Osteocyte (in vitro differentiated cells): ENCODE measurements around the gene ACTMAP. TPM values are rescaled to one million over a fixed set of nuclear protein-coding genes. Genes with fewer than 3 reads are reported as not detected.

Experiments
- DNase-seq: peaks from one replicate; pipeline ENCODE4 v3.0.0; 2021; ENCODE audit warnings: mixed read lengths; ENCODE audit not compliant: unreplicated experiment; ENCODE audit errors: extremely low spot score
- H3K27ac Mint-ChIP-seq: one replicate; pipeline ENCODE4 v1.8.0; 2021; ENCODE audit warnings: mild to moderate bottlenecking, mixed read lengths; ENCODE audit not compliant: unreplicated experiment
- H3K27me3 Mint-ChIP-seq: one replicate; pipeline ENCODE4 v1.8.0; 2021; ENCODE audit warnings: mixed read lengths; ENCODE audit not compliant: unreplicated experiment
- H3K36me3 Mint-ChIP-seq: one replicate; pipeline ENCODE4 v1.8.0; 2021; ENCODE audit warnings: mixed read lengths; ENCODE audit not compliant: unreplicated experiment
- H3K4me1 Mint-ChIP-seq: one replicate; pipeline ENCODE4 v1.8.0; 2021; ENCODE audit warnings: mixed read lengths; ENCODE audit not compliant: unreplicated experiment
- H3K4me3 Mint-ChIP-seq: one replicate; pipeline ENCODE4 v1.8.0; 2021; ENCODE audit warnings: mild to moderate bottlenecking, moderate library complexity, mixed read lengths; ENCODE audit not compliant: unreplicated experiment
- H3K9me3 Mint-ChIP-seq: one replicate; pipeline ENCODE4 v1.8.0; 2021; ENCODE audit warnings: mixed read lengths; ENCODE audit not compliant: unreplicated experiment
- total RNA-seq: library from RNA; stranded (reverse); gene quantifications from 2 replicates; pipeline ENCODE4 v1.2.1, GENCODE V29; 2021
- TF ChIP-seq, protein P1 (sequence below): fragments of 200-600 bp; sonication (generic); IDR thresholded peaks from 2 replicates; pipeline ENCODE4 v1.5.0; 2021; ENCODE audit warnings: antibody characterized with exemption, mild to moderate bottlenecking, moderate library complexity

ACTMAP gene
- total RNA-seq, 1 donor from 2014 or later: 14.6 TPM

DNA sequence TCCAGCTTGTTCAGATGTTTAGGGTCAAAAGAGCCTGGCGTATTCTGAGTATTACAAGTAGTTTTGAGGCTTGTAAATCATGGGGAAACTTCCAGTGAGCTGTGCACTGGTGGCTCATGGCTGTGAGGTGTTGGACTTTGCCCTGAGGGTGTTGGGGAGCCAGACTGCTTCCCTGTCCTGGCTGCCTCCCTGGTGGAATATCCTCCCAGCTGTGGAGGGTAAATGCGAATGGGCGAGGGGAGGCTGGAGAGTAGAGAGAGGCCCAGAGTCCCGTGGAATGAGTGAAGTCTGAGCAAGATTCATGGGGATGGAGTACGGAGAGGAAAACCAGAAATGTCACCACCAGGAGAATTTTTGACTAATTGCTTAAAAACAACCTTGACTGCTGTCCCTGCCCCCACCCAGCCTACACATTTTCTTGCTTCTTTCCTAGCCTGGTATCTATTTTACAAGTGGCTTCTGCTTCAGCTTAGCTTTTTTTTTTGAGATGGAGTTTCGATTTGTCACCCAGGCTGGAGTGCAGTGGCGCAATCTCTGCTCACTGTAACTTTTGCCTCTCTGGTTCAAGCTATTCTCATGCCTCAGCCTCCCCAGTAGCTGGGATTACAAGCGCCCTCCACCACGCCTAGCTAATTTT, 4.5 kb upstream of the ACTMAP start:
- Mint-ChIP-seq H3K9me3 (no peaks in the 10 kb centered on the region), H3K27ac (peak overlapping the region; percentile 68), H3K4me1 (peaks cover 29% of the 10 kb centered on the region), H3K27me3 (no peaks in the 10 kb centered on the region), H3K4me3 (no peak overlapping the region), H3K36me3 (peaks cover 27% of the 10 kb centered on the region)
- no peak for DNase-seq
- TF ChIP-seq, protein P1, sequence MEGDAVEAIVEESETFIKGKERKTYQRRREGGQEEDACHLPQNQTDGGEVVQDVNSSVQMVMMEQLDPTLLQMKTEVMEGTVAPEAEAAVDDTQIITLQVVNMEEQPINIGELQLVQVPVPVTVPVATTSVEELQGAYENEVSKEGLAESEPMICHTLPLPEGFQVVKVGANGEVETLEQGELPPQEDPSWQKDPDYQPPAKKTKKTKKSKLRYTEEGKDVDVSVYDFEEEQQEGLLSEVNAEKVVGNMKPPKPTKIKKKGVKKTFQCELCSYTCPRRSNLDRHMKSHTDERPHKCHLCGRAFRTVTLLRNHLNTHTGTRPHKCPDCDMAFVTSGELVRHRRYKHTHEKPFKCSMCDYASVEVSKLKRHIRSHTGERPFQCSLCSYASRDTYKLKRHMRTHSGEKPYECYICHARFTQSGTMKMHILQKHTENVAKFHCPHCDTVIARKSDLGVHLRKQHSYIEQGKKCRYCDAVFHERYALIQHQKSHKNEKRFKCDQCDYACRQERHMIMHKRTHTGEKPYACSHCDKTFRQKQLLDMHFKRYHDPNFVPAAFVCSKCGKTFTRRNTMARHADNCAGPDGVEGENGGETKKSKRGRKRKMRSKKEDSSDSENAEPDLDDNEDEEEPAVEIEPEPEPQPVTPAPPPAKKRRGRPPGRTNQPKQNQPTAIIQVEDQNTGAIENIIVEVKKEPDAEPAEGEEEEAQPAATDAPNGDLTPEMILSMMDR: no peak

DNA sequence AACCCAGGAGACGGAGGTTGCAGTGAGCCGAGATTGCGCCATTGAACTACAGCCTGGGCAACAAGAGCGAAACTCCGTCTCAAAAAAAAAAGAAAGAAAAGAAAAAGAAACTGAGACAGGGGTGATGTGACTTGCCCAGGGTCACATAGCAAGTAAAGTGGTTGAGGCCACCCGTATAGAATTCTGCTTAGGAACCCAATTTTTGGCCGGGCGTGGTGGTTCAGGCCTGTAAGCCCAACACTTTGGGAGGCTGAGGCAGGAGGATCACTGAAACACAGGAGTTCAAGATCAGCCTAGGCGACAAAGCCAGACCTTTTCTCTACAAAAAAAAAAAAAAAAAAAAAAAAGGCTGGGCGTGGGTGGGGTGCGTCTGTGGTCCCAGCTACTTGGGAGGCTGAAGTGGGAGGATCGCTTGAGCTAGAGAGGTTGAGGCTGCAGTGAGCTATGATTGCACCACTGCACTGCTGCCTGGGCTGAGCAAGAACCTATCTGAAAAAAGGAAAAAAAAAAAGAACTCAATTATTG, 2.0 kb upstream of the ACTMAP start:
- Mint-ChIP-seq H3K27me3 (no peaks in the 10 kb centered on the region), H3K9me3 (no peaks in the 10 kb centered on the region), H3K36me3 (peaks cover 17% of the 10 kb centered on the region), H3K4me3 (peak overlapping the region; percentile 92), H3K4me1 (peaks cover 40% of the 10 kb centered on the region), H3K27ac (peak overlapping the region; percentile 94)
- DNase-seq: no peak
- TF ChIP-seq, protein P1: no peak

DNA sequence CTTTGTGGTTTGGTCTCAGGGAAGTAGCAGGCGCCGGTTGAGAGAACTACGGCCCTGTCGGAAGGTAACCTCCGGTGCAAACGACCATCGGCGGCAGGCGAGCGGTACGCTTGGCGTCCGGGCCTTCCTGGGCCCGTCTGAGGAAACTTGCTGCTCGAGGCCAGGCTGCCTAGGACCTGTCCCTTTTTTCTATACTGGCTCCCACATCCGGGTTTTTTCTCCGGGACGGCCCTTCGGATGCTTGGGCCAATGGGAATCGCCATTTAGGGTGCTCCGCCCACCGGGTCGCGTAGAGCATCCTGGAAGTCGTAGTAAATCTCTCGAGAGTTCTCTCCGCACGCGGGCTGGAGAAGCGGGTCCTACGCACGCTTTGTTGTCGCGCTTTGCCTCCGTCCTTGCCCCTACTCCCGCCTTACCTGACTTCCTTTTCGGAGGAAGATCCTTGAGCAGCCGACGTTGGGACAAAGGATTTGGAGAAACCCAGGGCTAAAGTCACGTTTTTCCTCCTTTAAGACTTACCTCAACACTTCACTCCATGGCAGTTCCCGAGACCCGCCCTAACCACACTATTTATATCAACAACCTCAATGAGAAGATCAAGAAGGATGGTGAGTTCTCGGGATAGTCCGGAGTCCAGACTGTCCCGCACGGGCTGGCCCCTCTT, 729 bp upstream of the ACTMAP start, which contains the start of gene SNRPA:
Gene SNRPA (plus strand): TSS at position 330 of the 664 bp plus-strand sequence. CDS start 206 bp downstream, at position 536.
- Mint-ChIP-seq H3K36me3 (peaks cover 13% of the 10 kb centered on the region), H3K4me1 (peaks cover 40% of the 10 kb centered on the region), H3K27ac (peak within 1 kb of the TSS; percentile 94), H3K27me3 (no peaks in the 10 kb centered on the region), H3K4me3 (peak within 1 kb of the TSS; percentile 92), H3K9me3 (no peaks in the 10 kb centered on the region)
- DNase-seq: peak; percentile 99
- TF ChIP-seq, protein P1: no peak

DNA sequence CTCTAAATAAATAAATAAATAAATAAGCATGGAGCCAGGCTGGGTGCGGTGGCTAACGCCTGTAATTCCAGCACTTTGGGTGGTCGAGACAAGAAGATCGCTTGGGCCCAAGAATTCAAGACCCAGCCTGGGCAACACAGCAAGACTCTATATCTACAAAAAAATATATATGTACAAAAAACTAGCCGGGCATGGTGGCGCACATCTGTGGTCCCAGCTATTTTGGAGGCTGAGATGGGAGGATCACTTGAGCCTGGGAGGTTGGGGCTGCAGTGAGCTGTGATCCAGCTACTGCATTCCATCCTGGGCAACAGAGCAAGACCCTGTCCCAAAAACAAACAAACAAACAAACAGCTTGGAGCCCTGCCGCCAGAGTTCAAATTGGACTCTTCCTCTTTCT, 2.7 kb downstream of the ACTMAP start:
- no peak for DNase-seq
- Mint-ChIP-seq H3K27me3 (no peaks in the 10 kb centered on the region), H3K9me3 (no peaks in the 10 kb centered on the region), H3K36me3 (peaks cover under 1% of the 10 kb centered on the region), H3K4me1 (peaks cover 45% of the 10 kb centered on the region), H3K4me3 (no peak overlapping the region), H3K27ac (no peak overlapping the region)
- TF ChIP-seq, protein P1: no peak

DNA sequence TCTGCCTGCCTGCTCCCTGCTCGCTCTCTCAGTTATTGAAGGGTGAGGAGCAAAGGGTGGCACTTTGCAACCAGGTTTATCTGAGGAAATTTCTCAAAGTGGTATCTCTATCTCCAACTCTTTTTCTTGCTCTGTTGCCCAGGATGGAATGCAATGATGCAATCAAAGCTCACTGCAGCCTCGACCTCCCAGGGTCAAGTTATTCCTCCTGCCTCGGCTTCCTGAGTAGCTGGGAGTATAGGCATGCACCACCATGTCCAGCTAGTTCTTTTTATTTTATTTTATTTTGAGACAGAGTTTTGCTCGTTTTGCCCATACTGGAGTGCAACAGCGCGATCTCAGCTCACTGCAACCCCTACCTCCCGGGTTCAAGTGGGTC, 4.9 kb downstream of the ACTMAP start:
- Mint-ChIP-seq H3K27ac (peak overlapping the region; percentile 93), H3K27me3 (no peaks in the 10 kb centered on the region), H3K36me3 (no peaks in the 10 kb centered on the region), H3K4me1 (peaks cover 37% of the 10 kb centered on the region), H3K9me3 (no peaks in the 10 kb centered on the region), H3K4me3 (peak overlapping the region; percentile 32)
- no peak for DNase-seq
- TF ChIP-seq, protein P1: no peak
